SK-N-SH (cell line): ENCODE results near the gene DNAH10. TPM values are rescaled to one million over a fixed set of nuclear protein-coding genes. Genes with fewer than 3 reads are reported as not detected.

ENCODE experiments used
- CTCF ChIA-PET: fragments of 300-600, 350-600 bp; formaldehyde crosslinking; extraction: SDS; loops from one replicate; lab custom pipeline; 2021; lab: Yijun Ruan, JAX
- POLR2A ChIA-PET: fragments of 350-600 bp; sonication (Branson Sonifier 250); formaldehyde crosslinking; extraction: SDS; loops from one replicate; lab custom pipeline; 2020; ENCODE audit warnings: antibody characterized with exemption, inconsistent platforms; lab: Yijun Ruan, JAX
- DNase-seq: peaks from one replicate; pipeline ENCODE4 v3.0.0; 2012
- H2AFZ ChIP-seq: fragments of 200-600 bp; sonication (generic); 2 replicates; pipeline ENCODE4 v1.8.1; 2016; ENCODE audit warnings: antibody characterized with exemption, mild to moderate bottlenecking, low read depth
- H3F3A ChIP-seq: fragments of 200-600 bp; sonication (generic); replicated peaks from 2 replicates; pipeline ENCODE3; 2016; ENCODE audit warnings: antibody characterized with exemption, mild to moderate bottlenecking; ENCODE audit not compliant: insufficient read depth
- H3K27ac ChIP-seq, 2 experiments: fragments of 200-500 bp in 1 of 2; fragments of 200-600 bp in 1 of 2; sonication (Bioruptor generic) in 1 of 2; sonication (generic), shearing (Covaris generic) in 1 of 2; 2 replicates each; pipeline versions ENCODE4 v1.5.1 to v1.6.1; 2014 to 2016; ENCODE audit warnings: low read depth in 2 of 2, inconsistent platforms in 1 of 2, low read length in 1 of 2, mild to moderate bottlenecking in 1 of 2, mixed read lengths in 1 of 2
- H3K27me3 ChIP-seq: fragments of 200-600 bp; sonication (generic), shearing (Covaris generic); 2 replicates; pipeline ENCODE4 v1.6.1; 2016; ENCODE audit warnings: mixed run types; ENCODE audit not compliant: insufficient read depth
- H3K36me3 ChIP-seq, 2 experiments: fragments of 200-500 bp in 1 of 2; fragments of 200-600 bp in 1 of 2; sonication (Bioruptor generic) in 1 of 2; sonication (generic) in 1 of 2; replicated peaks in 1 of 2; 2 replicates each; pipeline versions ENCODE3 to v1.5.1; 2014 to 2016; ENCODE audit warnings: low read length in 1 of 2, mild to moderate bottlenecking in 1 of 2; ENCODE audit not compliant: insufficient read depth in 2 of 2, control insufficient read depth in 1 of 2
- H3K4me1 ChIP-seq, 2 experiments: fragments of 200-500 bp in 1 of 2; fragments of 200-600 bp in 1 of 2; sonication (Bioruptor generic) in 1 of 2; sonication (generic), shearing (Covaris generic) in 1 of 2; 2 replicates each; pipeline versions ENCODE4 v1.5.1 to v1.6.1; 2014 to 2016; ENCODE audit warnings: low read depth in 1 of 2, low read length in 1 of 2, mixed run types in 1 of 2; ENCODE audit not compliant: insufficient read depth in 2 of 2, control insufficient read depth in 1 of 2
- H3K4me2 ChIP-seq: fragments of 200-600 bp; sonication (generic), shearing (Covaris generic); 2 replicates; pipeline ENCODE4 v1.6.1; 2017; ENCODE audit warnings: mixed run types
- H3K4me3 ChIP-seq, 2 experiments: fragments of 200-500 bp in 1 of 2; fragments of 200-600 bp in 1 of 2; sonication (Bioruptor generic) in 1 of 2; sonication (generic), shearing (Covaris generic) in 1 of 2; 2 replicates each; pipeline versions ENCODE4 v1.5.1 to v1.8.1; 2014 to 2016; ENCODE audit warnings: low read depth in 2 of 2, inconsistent platforms in 1 of 2, low read length in 1 of 2, mild to moderate bottlenecking in 1 of 2, mixed read lengths in 1 of 2, moderate library complexity in 1 of 2
- H3K79me2 ChIP-seq: fragments of 200-600 bp; sonication (generic); 2 replicates; pipeline ENCODE4 v1.8.1; 2017; ENCODE audit warnings: mild to moderate bottlenecking; ENCODE audit not compliant: insufficient read depth
- H3K9ac ChIP-seq: fragments of 200-600 bp; sonication (generic); 2 replicates; pipeline ENCODE4 v1.6.1; 2017; ENCODE audit warnings: mixed run types
- H3K9me2 ChIP-seq: fragments of 200-600 bp; sonication (generic); 2 replicates; pipeline ENCODE4 v1.6.1; 2017; ENCODE audit warnings: mixed run types
- H3K9me3 ChIP-seq: fragments of 200-600 bp; sonication (generic); 2 replicates; pipeline ENCODE4 v1.6.1; 2017; ENCODE audit warnings: mixed run types, mild to moderate bottlenecking, moderate library complexity
- H4K20me1 ChIP-seq: fragments of 200-600 bp; sonication (generic); 2 replicates; pipeline ENCODE4 v1.6.1; 2017; ENCODE audit warnings: mild to moderate bottlenecking, mixed run types; ENCODE audit not compliant: insufficient read depth
- CHD2 ChIP-seq: fragments of 150-350 bp; IDR thresholded peaks from 2 replicates; pipeline ENCODE4 v1.6.1; 2018; ENCODE audit warnings: low read length; ENCODE audit not compliant: partially characterized antibody
- ELF1 ChIP-seq: IDR thresholded peaks from 2 replicates; pipeline ENCODE4 v1.4.0; 2012
- EP300 ChIP-seq, 2 experiments: IDR thresholded peaks; 2 replicates each; pipeline versions ENCODE4 v1.4.0 to v1.6.1; 2012; ENCODE audit warnings: borderline replicate concordance in 1 of 2, low read depth in 1 of 2, low read length in 1 of 2
- FOXJ3 ChIP-seq: sonication (generic); formaldehyde crosslinking; IDR thresholded peaks from 2 replicates; pipeline ENCODE4 v1.5.1; 2020; ENCODE audit warnings: mild to moderate bottlenecking, missing genetic modification reagents
- GABPA ChIP-seq: IDR thresholded peaks from 2 replicates; pipeline ENCODE4 v1.4.0; 2012; ENCODE audit warnings: low read depth, mild to moderate bottlenecking
- IRF3 ChIP-seq: fragments of 150-350 bp; IDR thresholded peaks from 2 replicates; pipeline ENCODE4 v1.6.1; 2016; ENCODE audit warnings: mild to moderate bottlenecking, low read depth, low read length
- JUND ChIP-seq: IDR thresholded peaks from 2 replicates; pipeline ENCODE4 v1.4.0; 2012
- MEF2A ChIP-seq: IDR thresholded peaks from 2 replicates; pipeline ENCODE4 v1.4.0; 2012; ENCODE audit warnings: low read depth, borderline replicate concordance
- NRF1 ChIP-seq: IDR thresholded peaks from 2 replicates; pipeline ENCODE4 v1.6.1; 2012; ENCODE audit warnings: low read depth, mild to moderate bottlenecking, low read length
- RXRA ChIP-seq: IDR thresholded peaks from 2 replicates; pipeline ENCODE4 v1.4.0; 2012; ENCODE audit warnings: low read depth, mild to moderate bottlenecking, borderline replicate concordance
- TAF1 ChIP-seq: IDR thresholded peaks from 2 replicates; pipeline ENCODE4 v1.6.1; 2012; ENCODE audit warnings: low read depth, mild to moderate bottlenecking, low read length, moderate library complexity, borderline replicate concordance
- TCF12 ChIP-seq: IDR thresholded peaks from 2 replicates; pipeline ENCODE4 v1.4.0; 2012
- TEAD4 ChIP-seq: IDR thresholded peaks from 2 replicates; pipeline ENCODE4 v1.4.0; 2012; ENCODE audit warnings: mild to moderate bottlenecking, borderline replicate concordance; ENCODE audit not compliant: insufficient read depth
- USF2 ChIP-seq: fragments of 150-350 bp; IDR thresholded peaks from 2 replicates; pipeline ENCODE4 v1.6.1; 2017; ENCODE audit warnings: antibody characterized with exemption, low read length, low read depth, borderline replicate concordance
- ZBTB33 ChIP-seq: IDR thresholded peaks from 2 replicates; pipeline ENCODE4 v1.4.0; 2012; ENCODE audit warnings: low read depth, borderline replicate concordance
- WGBS: methylation state at CpG from one replicate; pipeline ENCODE4 v1.1.6; 2017; ENCODE audit warnings: low lambda C conversion rate; 5-methylcytosine and 5-hydroxymethylcytosine counted together
- polyA plus RNA-seq, 3 experiments: library from polyadenylated mRNA; depleted of rRNA; stranded (reverse); fragments of >200 nt; gene quantifications; 2 replicates each; pipeline ENCODE4 v1.2.3, GENCODE V29; 2012
- TF ChIP-seq, protein P1 (sequence below): fragments of 200-600 bp; sonication (generic); IDR thresholded peaks from 2 replicates; pipeline ENCODE4 v1.6.1; 2017; ENCODE audit warnings: antibody characterized with exemption, mild to moderate bottlenecking, moderate library complexity
- TF ChIP-seq, protein P2 (sequence below): IDR thresholded peaks from 2 replicates; pipeline ENCODE4 v1.4.0; 2012; ENCODE audit warnings: low read depth
- TF ChIP-seq, protein P3 (sequence below): IDR thresholded peaks from 2 replicates; pipeline ENCODE4 v1.6.1; 2012; ENCODE audit warnings: mild to moderate bottlenecking, low read depth, low read length, moderate library complexity

The DNAH10 gene
- polyA plus RNA-seq, 1 of the 3 experiments (the other 2 are of a cell fraction), result 0.13 TPM

DNA sequence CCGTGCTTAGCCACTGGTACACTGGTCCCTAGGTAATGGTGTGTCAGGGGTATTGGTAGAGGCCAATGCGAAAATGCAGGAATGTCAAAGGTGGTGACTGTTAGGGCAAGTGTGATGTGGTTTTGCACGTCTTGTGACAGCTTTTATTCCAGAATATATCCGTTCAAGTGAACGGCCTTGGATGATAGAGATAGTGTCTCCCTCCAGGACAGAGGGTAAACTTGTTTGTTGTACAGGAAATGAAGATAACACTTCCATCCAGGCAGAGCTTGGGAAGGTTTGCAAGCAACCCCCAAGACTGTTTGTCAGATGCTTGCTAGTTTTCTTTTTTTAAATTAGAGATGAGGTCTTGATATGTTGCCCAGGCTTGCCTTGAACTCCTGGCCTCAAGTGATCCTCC, 84.2 kb downstream of the DNAH10 start:
- Histone ChIP-seq H3K27ac (no peak overlapping the region), H3F3A (no peaks in the 10 kb centered on the region), H3K79me2 (no peaks in the 10 kb centered on the region), H3K4me2 (no peak overlapping the region), H3K9ac (no peak overlapping the region), H3K27me3 (no peaks in the 10 kb centered on the region; the same call in 1 of the 2 replicates), H4K20me1 (no peaks in the 10 kb centered on the region), H3K9me2 (no peaks in the 10 kb centered on the region), H3K9me3 (no peaks in the 10 kb centered on the region), H3K36me3 (no peaks in the 10 kb centered on the region), H2AFZ (no peak overlapping the region), H3K4me1 (no peaks in the 10 kb centered on the region), H3K4me3 (no peak overlapping the region)
- DNase-seq, result no peak
- TF ChIP-seq IRF3 (no peak), EP300 (IDR thresholded peaks at IDR 0.05; ENCODE audit: borderline replicate concordance in 1 of 2, low read depth in 1 of 2, low read length in 1 of 2) (no peak), ZBTB33 (no peak), MEF2A (no peak), TEAD4 (no peak), NRF1 (no peak)
- TF ChIP-seq, protein P1, sequence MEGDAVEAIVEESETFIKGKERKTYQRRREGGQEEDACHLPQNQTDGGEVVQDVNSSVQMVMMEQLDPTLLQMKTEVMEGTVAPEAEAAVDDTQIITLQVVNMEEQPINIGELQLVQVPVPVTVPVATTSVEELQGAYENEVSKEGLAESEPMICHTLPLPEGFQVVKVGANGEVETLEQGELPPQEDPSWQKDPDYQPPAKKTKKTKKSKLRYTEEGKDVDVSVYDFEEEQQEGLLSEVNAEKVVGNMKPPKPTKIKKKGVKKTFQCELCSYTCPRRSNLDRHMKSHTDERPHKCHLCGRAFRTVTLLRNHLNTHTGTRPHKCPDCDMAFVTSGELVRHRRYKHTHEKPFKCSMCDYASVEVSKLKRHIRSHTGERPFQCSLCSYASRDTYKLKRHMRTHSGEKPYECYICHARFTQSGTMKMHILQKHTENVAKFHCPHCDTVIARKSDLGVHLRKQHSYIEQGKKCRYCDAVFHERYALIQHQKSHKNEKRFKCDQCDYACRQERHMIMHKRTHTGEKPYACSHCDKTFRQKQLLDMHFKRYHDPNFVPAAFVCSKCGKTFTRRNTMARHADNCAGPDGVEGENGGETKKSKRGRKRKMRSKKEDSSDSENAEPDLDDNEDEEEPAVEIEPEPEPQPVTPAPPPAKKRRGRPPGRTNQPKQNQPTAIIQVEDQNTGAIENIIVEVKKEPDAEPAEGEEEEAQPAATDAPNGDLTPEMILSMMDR, result no peak
- TF ChIP-seq, protein P2, sequence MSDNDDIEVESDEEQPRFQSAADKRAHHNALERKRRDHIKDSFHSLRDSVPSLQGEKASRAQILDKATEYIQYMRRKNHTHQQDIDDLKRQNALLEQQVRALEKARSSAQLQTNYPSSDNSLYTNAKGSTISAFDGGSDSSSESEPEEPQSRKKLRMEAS, result no peak
- CTCF ChIA-PET, result interaction anchor here (1.0 kb wide), 1 partner anchor 102 kb away, joined by 3 read pairs; no protein-coding TSS in a partner anchor
- POLR2A ChIA-PET, result no interaction called here
- 44% methylated on average over 5 of the region's 5 CpGs for WGBS

GRCh38 chr12:123847019-123847418, 84.9 kb downstream of the DNAH10 start:
- Histone ChIP-seq H4K20me1 (no peaks in the 10 kb centered on the region), H3K27me3 (no peaks in the 10 kb centered on the region; the same call in 1 of the 2 replicates), H3K9me2 (no peaks in the 10 kb centered on the region), H3K9me3 (no peaks in the 10 kb centered on the region), H3K4me1 (no peaks in the 10 kb centered on the region), H3K4me3 (no peak overlapping the region), H3K4me2 (no peak overlapping the region), H3K9ac (no peak overlapping the region), H3K79me2 (no peaks in the 10 kb centered on the region), H3F3A (no peaks in the 10 kb centered on the region), H3K27ac (no peak overlapping the region), H3K36me3 (no peaks in the 10 kb centered on the region), H2AFZ (no peak overlapping the region)
- CTCF ChIA-PET, result no interaction called here
- WGBS, result 28% methylated on average over 2 of the region's 2 CpGs
- POLR2A ChIA-PET, result no interaction called here
- no peak for DNase-seq
- TF ChIP-seq NRF1 (no peak), USF2 (no peak), RXRA (no peak), TAF1 (no peak), TCF12 (no peak), ELF1 (no peak), GABPA (no peak), FOXJ3 (CRISPR knock-in tag) (no peak), JUND (no peak), CHD2 (no peak)
- TF ChIP-seq, protein P3, sequence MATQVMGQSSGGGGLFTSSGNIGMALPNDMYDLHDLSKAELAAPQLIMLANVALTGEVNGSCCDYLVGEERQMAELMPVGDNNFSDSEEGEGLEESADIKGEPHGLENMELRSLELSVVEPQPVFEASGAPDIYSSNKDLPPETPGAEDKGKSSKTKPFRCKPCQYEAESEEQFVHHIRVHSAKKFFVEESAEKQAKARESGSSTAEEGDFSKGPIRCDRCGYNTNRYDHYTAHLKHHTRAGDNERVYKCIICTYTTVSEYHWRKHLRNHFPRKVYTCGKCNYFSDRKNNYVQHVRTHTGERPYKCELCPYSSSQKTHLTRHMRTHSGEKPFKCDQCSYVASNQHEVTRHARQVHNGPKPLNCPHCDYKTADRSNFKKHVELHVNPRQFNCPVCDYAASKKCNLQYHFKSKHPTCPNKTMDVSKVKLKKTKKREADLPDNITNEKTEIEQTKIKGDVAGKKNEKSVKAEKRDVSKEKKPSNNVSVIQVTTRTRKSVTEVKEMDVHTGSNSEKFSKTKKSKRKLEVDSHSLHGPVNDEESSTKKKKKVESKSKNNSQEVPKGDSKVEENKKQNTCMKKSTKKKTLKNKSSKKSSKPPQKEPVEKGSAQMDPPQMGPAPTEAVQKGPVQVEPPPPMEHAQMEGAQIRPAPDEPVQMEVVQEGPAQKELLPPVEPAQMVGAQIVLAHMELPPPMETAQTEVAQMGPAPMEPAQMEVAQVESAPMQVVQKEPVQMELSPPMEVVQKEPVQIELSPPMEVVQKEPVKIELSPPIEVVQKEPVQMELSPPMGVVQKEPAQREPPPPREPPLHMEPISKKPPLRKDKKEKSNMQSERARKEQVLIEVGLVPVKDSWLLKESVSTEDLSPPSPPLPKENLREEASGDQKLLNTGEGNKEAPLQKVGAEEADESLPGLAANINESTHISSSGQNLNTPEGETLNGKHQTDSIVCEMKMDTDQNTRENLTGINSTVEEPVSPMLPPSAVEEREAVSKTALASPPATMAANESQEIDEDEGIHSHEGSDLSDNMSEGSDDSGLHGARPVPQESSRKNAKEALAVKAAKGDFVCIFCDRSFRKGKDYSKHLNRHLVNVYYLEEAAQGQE, result no peak
